SK-N-SH treated with all-trans-retinoic acid at 6 μM for 48 hours (cell line): ENCODE results near the gene PRKAG2.

Source experiments
- BACH2 ChIP-seq: fragments of 250-450 bp; sonication (Bioruptor Pico); IDR thresholded peaks from 2 replicates; pipeline ENCODE4 v1.9.0; 2021; ENCODE audit warnings: mild to moderate bottlenecking, borderline replicate concordance
- GLIS3 ChIP-seq: fragments of 250-450 bp; sonication (Bioruptor Pico); IDR thresholded peaks from 2 replicates; pipeline ENCODE4 v1.5.0; 2020; ENCODE audit warnings: mild to moderate bottlenecking, moderate library complexity
- ISL1 ChIP-seq: fragments of 250-450 bp; sonication (Bioruptor Pico); IDR thresholded peaks from 2 replicates; pipeline ENCODE4 v2.1.2; 2022; ENCODE audit warnings: mild to moderate bottlenecking, moderate library complexity
- PATZ1 ChIP-seq: fragments of 250-450 bp; sonication (Bioruptor Pico); IDR thresholded peaks from 2 replicates; pipeline ENCODE4 v1.8.0; 2020; ENCODE audit warnings: mild to moderate bottlenecking, moderate library complexity, borderline replicate concordance
- RARB ChIP-seq: fragments of 250-450 bp; sonication (Bioruptor Pico); IDR thresholded peaks from 2 replicates; pipeline ENCODE4 v1.8.0; 2021; ENCODE audit warnings: mild to moderate bottlenecking, moderate library complexity
- SNAI2 ChIP-seq: fragments of 250-450 bp; sonication (Bioruptor Pico); IDR thresholded peaks from 2 replicates; pipeline ENCODE4 v1.5.0; 2020; ENCODE audit warnings: mild to moderate bottlenecking, moderate library complexity
- TCF4 ChIP-seq: fragments of 250-450 bp; sonication (Bioruptor Pico); IDR thresholded peaks from 2 replicates; pipeline ENCODE4 v1.8.0; 2021; ENCODE audit warnings: mild to moderate bottlenecking, moderate library complexity, borderline replicate concordance
- TOX ChIP-seq: fragments of 250-450 bp; sonication (Bioruptor Pico); IDR thresholded peaks from 2 replicates; pipeline ENCODE4 v1.8.0; 2021; ENCODE audit warnings: mild to moderate bottlenecking, moderate library complexity, borderline replicate concordance
- ZFP3 ChIP-seq: fragments of 250-450 bp; sonication (Bioruptor Pico); IDR thresholded peaks from 2 replicates; pipeline ENCODE4 v1.5.0; 2020; ENCODE audit warnings: mild to moderate bottlenecking, moderate library complexity
- ZFP30 ChIP-seq: fragments of 450-650 bp; formaldehyde crosslinking; IDR thresholded peaks from 2 replicates; pipeline ENCODE4 v1.5.0; 2022; ENCODE audit warnings: mild to moderate bottlenecking, moderate library complexity
- ZNF8 ChIP-seq: fragments of 450-650 bp; formaldehyde crosslinking; IDR thresholded peaks from 2 replicates; pipeline ENCODE4 v1.5.0; 2020; ENCODE audit warnings: mild to moderate bottlenecking, moderate library complexity
- TF ChIP-seq, protein P1 (sequence below): fragments of 250-450 bp; sonication (Bioruptor Pico); IDR thresholded peaks from 2 replicates; pipeline ENCODE4 v1.8.0; 2021; ENCODE audit warnings: low read depth, mild to moderate bottlenecking, moderate library complexity, borderline replicate concordance
- TF ChIP-seq, protein P2 (sequence below): fragments of 250-450 bp; sonication (Bioruptor Pico); IDR thresholded peaks from 2 replicates; pipeline ENCODE4 v1.5.0; 2020; ENCODE audit warnings: mild to moderate bottlenecking, moderate library complexity

DNA sequence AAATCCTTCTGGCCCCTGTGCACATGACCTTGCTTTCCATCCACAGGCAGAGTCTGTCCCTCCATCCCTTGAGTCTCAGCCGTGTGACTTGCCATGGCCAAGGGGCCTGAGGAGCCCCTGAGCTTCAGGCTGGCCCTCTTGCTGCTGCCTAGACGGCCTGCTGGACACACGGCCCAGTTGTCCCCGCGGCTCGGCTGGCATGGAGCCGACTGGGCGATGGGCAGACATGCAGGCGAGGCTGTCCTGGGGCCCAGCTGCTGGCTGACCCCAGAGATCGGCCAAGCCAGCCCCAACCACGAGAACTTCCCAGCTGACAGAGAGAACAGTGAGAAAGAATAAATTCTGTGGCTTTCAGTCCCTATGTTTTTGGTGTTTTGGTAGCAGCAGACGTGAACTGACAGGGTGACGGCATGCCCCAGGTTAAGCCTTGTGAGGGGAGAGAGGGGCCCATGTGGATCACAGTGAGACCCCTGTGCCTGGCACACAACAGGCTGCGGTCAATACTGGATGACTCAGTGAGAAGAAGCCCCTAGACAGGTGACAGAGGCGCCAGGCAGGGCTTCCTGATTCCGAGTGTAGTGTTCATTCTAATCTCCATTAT lies 11.7 kb downstream of the PRKAG2 start:
- TF ChIP-seq ZFP3 (CRISPR knock-in tag) (no peak), PATZ1 (no peak), ISL1 (no peak), SNAI2 (no peak), GLIS3 (CRISPR knock-in tag) (no peak), RARB (CRISPR knock-in tag) (no peak), TCF4 (CRISPR knock-in tag) (no peak), TOX (no peak), ZFP30 (CRISPR knock-in tag) (no peak), BACH2 (CRISPR knock-in tag) (no peak), ZNF8 (CRISPR knock-in tag) (no peak)
- TF ChIP-seq, protein P1, sequence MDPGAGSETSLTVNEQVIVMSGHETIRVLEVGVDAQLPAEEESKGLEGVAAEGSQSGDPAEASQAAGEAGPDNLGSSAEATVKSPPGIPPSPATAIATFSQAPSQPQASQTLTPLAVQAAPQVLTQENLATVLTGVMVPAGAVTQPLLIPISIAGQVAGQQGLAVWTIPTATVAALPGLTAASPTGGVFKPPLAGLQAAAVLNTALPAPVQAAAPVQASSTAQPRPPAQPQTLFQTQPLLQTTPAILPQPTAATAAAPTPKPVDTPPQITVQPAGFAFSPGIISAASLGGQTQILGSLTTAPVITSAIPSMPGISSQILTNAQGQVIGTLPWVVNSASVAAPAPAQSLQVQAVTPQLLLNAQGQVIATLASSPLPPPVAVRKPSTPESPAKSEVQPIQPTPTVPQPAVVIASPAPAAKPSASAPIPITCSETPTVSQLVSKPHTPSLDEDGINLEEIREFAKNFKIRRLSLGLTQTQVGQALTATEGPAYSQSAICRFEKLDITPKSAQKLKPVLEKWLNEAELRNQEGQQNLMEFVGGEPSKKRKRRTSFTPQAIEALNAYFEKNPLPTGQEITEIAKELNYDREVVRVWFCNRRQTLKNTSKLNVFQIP (CRISPR knock-in tag), result no peak
- TF ChIP-seq, protein P2, sequence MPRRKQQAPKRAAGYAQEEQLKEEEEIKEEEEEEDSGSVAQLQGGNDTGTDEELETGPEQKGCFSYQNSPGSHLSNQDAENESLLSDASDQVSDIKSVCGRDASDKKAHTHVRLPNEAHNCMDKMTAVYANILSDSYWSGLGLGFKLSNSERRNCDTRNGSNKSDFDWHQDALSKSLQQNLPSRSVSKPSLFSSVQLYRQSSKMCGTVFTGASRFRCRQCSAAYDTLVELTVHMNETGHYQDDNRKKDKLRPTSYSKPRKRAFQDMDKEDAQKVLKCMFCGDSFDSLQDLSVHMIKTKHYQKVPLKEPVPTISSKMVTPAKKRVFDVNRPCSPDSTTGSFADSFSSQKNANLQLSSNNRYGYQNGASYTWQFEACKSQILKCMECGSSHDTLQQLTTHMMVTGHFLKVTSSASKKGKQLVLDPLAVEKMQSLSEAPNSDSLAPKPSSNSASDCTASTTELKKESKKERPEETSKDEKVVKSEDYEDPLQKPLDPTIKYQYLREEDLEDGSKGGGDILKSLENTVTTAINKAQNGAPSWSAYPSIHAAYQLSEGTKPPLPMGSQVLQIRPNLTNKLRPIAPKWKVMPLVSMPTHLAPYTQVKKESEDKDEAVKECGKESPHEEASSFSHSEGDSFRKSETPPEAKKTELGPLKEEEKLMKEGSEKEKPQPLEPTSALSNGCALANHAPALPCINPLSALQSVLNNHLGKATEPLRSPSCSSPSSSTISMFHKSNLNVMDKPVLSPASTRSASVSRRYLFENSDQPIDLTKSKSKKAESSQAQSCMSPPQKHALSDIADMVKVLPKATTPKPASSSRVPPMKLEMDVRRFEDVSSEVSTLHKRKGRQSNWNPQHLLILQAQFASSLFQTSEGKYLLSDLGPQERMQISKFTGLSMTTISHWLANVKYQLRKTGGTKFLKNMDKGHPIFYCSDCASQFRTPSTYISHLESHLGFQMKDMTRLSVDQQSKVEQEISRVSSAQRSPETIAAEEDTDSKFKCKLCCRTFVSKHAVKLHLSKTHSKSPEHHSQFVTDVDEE (CRISPR knock-in tag), result no peak
